ENCODE data around the gene ACOD1. TPM values are rescaled to one million over a fixed set of nuclear protein-coding genes. Genes with fewer than 3 reads are reported as not detected.

Gene ACOD1
- total RNA-seq, 4 donors from 2014 or later, result not detected

DNA sequence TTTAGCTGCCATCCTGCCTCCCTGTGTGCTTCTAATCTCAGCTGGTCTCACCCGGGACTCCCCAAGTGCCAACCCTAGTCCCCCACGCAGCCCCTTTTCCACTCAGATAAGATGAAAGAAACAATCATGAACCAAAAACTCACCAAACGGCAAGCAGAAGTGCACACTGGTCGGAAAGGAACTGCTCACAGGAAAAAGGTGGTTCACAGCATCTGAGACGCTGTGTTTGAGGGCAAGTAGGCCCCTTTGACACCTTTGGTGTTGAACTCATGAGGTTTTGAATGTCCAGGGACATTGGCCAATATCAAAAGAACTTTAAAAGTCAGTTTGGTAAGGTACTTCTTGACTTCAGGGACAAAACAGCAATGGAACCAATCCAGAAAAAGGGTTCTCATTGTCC is 20.4 kb upstream of the ACOD1 start:
- peaks cover 0 to 5% (median 0%) of the 10 kb centered on the region in 3 donors for H3K9me3 ChIP-seq
- DNase-seq, result no peak
- TF ChIP-seq, protein P1, sequence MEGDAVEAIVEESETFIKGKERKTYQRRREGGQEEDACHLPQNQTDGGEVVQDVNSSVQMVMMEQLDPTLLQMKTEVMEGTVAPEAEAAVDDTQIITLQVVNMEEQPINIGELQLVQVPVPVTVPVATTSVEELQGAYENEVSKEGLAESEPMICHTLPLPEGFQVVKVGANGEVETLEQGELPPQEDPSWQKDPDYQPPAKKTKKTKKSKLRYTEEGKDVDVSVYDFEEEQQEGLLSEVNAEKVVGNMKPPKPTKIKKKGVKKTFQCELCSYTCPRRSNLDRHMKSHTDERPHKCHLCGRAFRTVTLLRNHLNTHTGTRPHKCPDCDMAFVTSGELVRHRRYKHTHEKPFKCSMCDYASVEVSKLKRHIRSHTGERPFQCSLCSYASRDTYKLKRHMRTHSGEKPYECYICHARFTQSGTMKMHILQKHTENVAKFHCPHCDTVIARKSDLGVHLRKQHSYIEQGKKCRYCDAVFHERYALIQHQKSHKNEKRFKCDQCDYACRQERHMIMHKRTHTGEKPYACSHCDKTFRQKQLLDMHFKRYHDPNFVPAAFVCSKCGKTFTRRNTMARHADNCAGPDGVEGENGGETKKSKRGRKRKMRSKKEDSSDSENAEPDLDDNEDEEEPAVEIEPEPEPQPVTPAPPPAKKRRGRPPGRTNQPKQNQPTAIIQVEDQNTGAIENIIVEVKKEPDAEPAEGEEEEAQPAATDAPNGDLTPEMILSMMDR (IDR thresholded peaks at IDR 0.05), result no peak
- no peak for TF ChIP-seq POLR2A (IDR thresholded peaks at IDR 0.05)
- peaks cover 0 to 4% (median 0%) of the 10 kb centered on the region in 3 donors for H3K4me1 ChIP-seq
- no peaks in the 10 kb centered on the region for H3K27me3 ChIP-seq
- WGBS, 2 donors, result 80 to 85% methylated on average over 5 of the region's 5 CpGs
- H3K36me3 ChIP-seq, result no peaks in the 10 kb centered on the region
- no peak overlapping the region for H3K4me3 ChIP-seq
- intact Hi-C loops (cut with DNase I), result no loop called here
- H3K27ac ChIP-seq, result no peak overlapping the region

DNA sequence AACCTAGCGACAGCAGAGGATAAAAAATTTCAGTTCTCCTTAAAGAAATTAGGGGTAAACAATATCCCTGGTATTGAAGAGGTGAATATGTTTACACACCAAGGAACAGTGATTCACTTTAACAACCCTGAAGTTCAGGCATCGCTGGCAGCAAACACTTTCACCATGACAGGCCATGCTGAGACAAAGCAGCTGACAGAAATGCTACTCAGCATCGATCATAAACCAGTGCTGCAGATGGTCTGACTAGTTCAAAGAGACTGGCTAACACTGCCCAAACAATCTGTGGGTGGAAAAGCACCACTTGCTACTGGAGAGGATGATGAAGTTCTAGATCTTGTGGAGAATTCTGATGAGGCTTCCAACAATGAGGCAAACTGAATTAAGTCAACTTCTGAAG is 19.9 kb upstream of the ACOD1 start:
- peaks cover 0 to 4% (median 0%) of the 10 kb centered on the region in 3 donors for H3K4me1 ChIP-seq
- DNase-seq, result no peak
- TF ChIP-seq, protein P1 (IDR thresholded peaks at IDR 0.05), result no peak
- TF ChIP-seq POLR2A (IDR thresholded peaks at IDR 0.05), result no peak
- H3K9me3 ChIP-seq, result peaks cover 0 to 5% (median 0%) of the 10 kb centered on the region in 3 donors
- H3K27me3 ChIP-seq, result no peaks in the 10 kb centered on the region
- no peaks in the 10 kb centered on the region for H3K36me3 ChIP-seq
- intact Hi-C loops (cut with DNase I), result no loop called here
- H3K4me3 ChIP-seq, result no peak overlapping the region
- H3K27ac ChIP-seq, result no peak overlapping the region
- 67 to 69% methylated on average over 3 of the region's 3 CpGs for WGBS, 2 donors

DNA sequence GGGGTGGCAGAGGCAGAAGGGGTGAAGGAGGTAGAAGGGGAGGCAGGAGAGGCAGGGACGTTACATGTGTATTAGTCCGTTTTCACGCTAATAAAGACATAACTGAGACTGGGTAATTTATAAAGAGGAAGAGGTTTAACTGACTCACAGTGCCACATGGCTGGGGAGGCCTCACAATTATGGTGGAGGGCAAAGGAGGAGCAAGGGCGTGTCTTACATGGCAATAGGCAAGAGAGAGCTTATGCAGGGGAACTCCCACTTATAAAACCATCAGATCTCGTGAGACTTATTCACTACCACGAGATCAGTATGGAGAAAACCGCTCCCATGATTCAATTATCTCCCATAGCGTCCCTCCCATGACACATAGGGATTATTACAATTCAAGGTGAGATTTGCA is 19.0 kb upstream of the ACOD1 start:
- 76 to 85% methylated on average over 8 of the region's 8 CpGs for WGBS, 2 donors
- H3K27me3 ChIP-seq, result no peaks in the 10 kb centered on the region
- H3K4me1 ChIP-seq, result peaks cover 0 to 4% (median 0%) of the 10 kb centered on the region in 3 donors
- no peak overlapping the region for H3K4me3 ChIP-seq
- TF ChIP-seq, protein P1 (IDR thresholded peaks at IDR 0.05), result no peak
- TF ChIP-seq POLR2A (IDR thresholded peaks at IDR 0.05), result no peak
- peaks cover 0 to 5% (median 0%) of the 10 kb centered on the region in 3 donors for H3K9me3 ChIP-seq
- intact Hi-C loops (cut with DNase I), result no loop called here
- no peak overlapping the region for H3K27ac ChIP-seq
- no peak for DNase-seq
- no peaks in the 10 kb centered on the region for H3K36me3 ChIP-seq

DNA sequence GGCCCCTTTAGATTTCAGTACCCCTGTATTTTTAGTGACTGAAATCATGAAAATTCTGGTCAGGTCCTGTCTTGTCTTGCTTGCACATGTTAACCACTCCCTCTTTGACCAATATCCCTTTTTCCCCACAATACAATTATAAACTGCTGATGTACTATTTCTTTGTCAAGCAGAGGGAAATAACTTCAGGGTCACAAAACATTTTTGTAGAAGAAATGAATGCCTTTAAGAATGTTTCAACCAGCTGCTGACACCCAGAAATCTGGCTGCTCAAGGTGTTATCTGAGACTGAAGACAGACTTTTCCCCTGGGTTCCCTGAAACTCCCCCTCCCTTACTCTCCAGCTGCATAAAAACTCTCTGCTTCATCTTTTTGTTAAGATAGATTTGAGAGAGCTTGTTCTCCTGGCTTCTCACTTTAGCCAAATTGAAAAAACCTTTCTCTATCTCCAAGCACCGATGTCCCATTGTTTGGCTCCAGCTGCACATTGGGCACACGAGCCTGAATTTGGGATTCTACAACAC is 18.4 kb upstream of the ACOD1 start:
- H3K9me3 ChIP-seq, result peaks cover 0 to 5% (median 0%) of the 10 kb centered on the region in 3 donors
- H3K27me3 ChIP-seq, result no peaks in the 10 kb centered on the region
- DNase-seq, result no peak
- no peaks in the 10 kb centered on the region for H3K36me3 ChIP-seq
- intact Hi-C loops (cut with DNase I), result no loop called here
- WGBS, 2 donors, result 48 to 52% methylated on average over 2 of the region's 2 CpGs
- no peaks in the 10 kb centered on the region for H3K4me1 ChIP-seq
- H3K4me3 ChIP-seq, result no peak overlapping the region
- H3K27ac ChIP-seq, result no peak overlapping the region
- no peak for TF ChIP-seq POLR2A (IDR thresholded peaks at IDR 0.05)
- TF ChIP-seq, protein P1 (IDR thresholded peaks at IDR 0.05), result no peak

DNA sequence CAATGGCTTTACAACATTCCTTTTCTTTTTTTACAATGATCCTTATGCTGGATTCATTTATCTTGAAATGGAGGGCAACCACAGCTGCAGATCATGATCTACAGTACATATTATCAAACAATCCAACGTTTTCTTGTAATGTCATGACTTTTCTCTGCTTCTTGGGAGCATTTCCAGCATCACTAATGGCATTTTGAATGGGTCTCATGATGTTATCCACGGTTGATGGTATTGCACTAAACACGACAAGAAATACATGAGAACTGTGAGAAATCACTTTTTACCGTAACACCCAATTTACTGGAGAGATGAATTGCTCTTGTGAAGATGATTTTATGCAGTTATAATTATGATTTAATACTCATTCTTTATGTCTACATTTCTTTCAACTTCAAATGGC is 16.2 kb upstream of the ACOD1 start:
- intact Hi-C loops (cut with DNase I), result no loop called here
- peaks cover 0 to 3% (median 3%) of the 10 kb centered on the region in 3 donors for H3K4me1 ChIP-seq
- DNase-seq, result no peak
- H3K9me3 ChIP-seq, result peaks cover 0 to 5% (median 0%) of the 10 kb centered on the region in 3 donors
- no peaks in the 10 kb centered on the region for H3K36me3 ChIP-seq
- no peak overlapping the region for H3K27ac ChIP-seq
- no peaks in the 10 kb centered on the region for H3K27me3 ChIP-seq
- WGBS, 2 donors, result 73 to 78% methylated on average over 4 of the region's 4 CpGs
- TF ChIP-seq, protein P1 (IDR thresholded peaks at IDR 0.05), result no peak
- no peak for TF ChIP-seq POLR2A (IDR thresholded peaks at IDR 0.05)
- H3K4me3 ChIP-seq, result no peak overlapping the region
